OCI-LY7 (cell line): ENCODE data around the gene MSANTD1.

Source experiments
- CTCF ChIP-seq: fragments of 200-600 bp; sonication (generic); conservative IDR thresholded peaks from 2 replicates; pipeline ENCODE4 v1.5.1; 2014; ENCODE audit warnings: mild to moderate bottlenecking, antibody characterized with exemption, low read length, moderate library complexity, mixed read lengths
- EZH2phosphoT487 ChIP-seq: fragments of 200-600 bp; sonication (generic); IDR thresholded peaks from 2 replicates; pipeline ENCODE4 v1.6.1; 2018; ENCODE audit warnings: low read depth, borderline replicate concordance, mild to moderate bottlenecking, mixed run types, antibody characterized with exemption, low read length, moderate library complexity, mixed read lengths

GRCh38 chr4:3234171-3235029, 14.6 kb upstream of the MSANTD1 start:
- TF ChIP-seq CTCF, result no peak
- no peak for TF ChIP-seq EZH2phosphoT487
